GM20000 (cell line): ENCODE results near the gene FBXO2.

ENCODE experiments used
- DNase-seq: peaks from one replicate; pipeline ENCODE4 v3.0.0; 2012; ENCODE audit warnings: low spot score
- CTCF ChIP-seq: IDR thresholded peaks from 2 replicates; pipeline ENCODE4 v1.5.1; 2012; ENCODE audit warnings: mild to moderate bottlenecking, control low read depth; ENCODE audit errors: extremely low read depth, missing control alignments

FBXO2 gene

GRCh38 chr1:11639372-11639771 is 14.9 kb downstream of the FBXO2 start:
- DNase-seq = no peak
- TF ChIP-seq CTCF = no peak

GRCh38 chr1:11638121-11638520 is 16.1 kb downstream of the FBXO2 start:
- TF ChIP-seq CTCF = no peak
- no peak for DNase-seq

GRCh38 chr1:11634365-11635192 is 19.6 kb downstream of the FBXO2 start:
- no peak for TF ChIP-seq CTCF
- DNase-seq = no peak

GRCh38 chr1:11629184-11630016 is 24.8 kb downstream of the FBXO2 start:
- TF ChIP-seq CTCF = no peak
- no peak for DNase-seq

GRCh38 chr1:11628767-11629166 is 25.5 kb downstream of the FBXO2 start:
- DNase-seq = no peak

GRCh38 chr1:11626551-11626950 is 27.7 kb downstream of the FBXO2 start:
- DNase-seq = no peak
- TF ChIP-seq CTCF = no peak

More at GRCh38 chr1:11628767-11629166, 25.5 kb downstream of the FBXO2 start:
- no peak for TF ChIP-seq CTCF

GRCh38 chr1:11623702-11624101 is 30.5 kb downstream of the FBXO2 start:
- no peak for TF ChIP-seq CTCF
- no peak for DNase-seq
